Measurements from ENCODE around the gene NMB.
"Not testable (repeated sequence)": the region's sequence is repeated elsewhere in the genome, so short reads cannot be mapped to it uniquely, and the experiment has no call there.

NMB gene

GRCh38 chr15:84658080-84658787, at the start of gene NMB:
NMB (minus strand) TSS chr15:84658199; CDS start chr15:84658152, 47 bp downstream.
- DNase-seq (ENCODE audit: low spot score), result peak; percentile 85

GRCh38 chr15:84703808-84704207, 45.8 kb upstream of the NMB start:
- DNase-seq (ENCODE audit: low spot score), result no peak

- DNase-seq (ENCODE audit: low spot score), result no peak
Observed at GRCh38 chr15:84702961-84703482, 45.0 kb upstream of the NMB start.

GRCh38 chr15:84699538-84700191, 41.7 kb upstream of the NMB start:
- peak; percentile 22 for DNase-seq (ENCODE audit: low spot score)

GRCh38 chr15:84697236-84697990, 39.4 kb upstream of the NMB start:
- DNase-seq (ENCODE audit: low spot score), result no peak

GRCh38 chr15:84696757-84697156, 38.8 kb upstream of the NMB start:
- DNase-seq (ENCODE audit: low spot score), result no peak

GRCh38 chr15:84690342-84690741, 32.3 kb upstream of the NMB start:
- no peak for DNase-seq (ENCODE audit: low spot score)

GRCh38 chr15:84689858-84690257, 31.9 kb upstream of the NMB start:
- no peak for DNase-seq (ENCODE audit: low spot score)

GRCh38 chr15:84686446-84686845, 28.4 kb upstream of the NMB start:
- DNase-seq (ENCODE audit: low spot score), result not testable (repeated sequence)

- DNase-seq (ENCODE audit: low spot score), result no peak
Observed at GRCh38 chr15:84685304-84685703, 27.3 kb upstream of the NMB start.

- no peak for DNase-seq (ENCODE audit: low spot score)
Observed at GRCh38 chr15:84684092-84684491, 26.1 kb upstream of the NMB start.

GRCh38 chr15:84681831-84682230, 23.8 kb upstream of the NMB start:
- DNase-seq (ENCODE audit: low spot score), result peak; percentile 52

GRCh38 chr15:84671211-84671610, 13.2 kb upstream of the NMB start:
- DNase-seq (ENCODE audit: low spot score), result no peak

- DNase-seq (ENCODE audit: low spot score), result no peak
Observed at GRCh38 chr15:84669726-84670125, 11.7 kb upstream of the NMB start.

GRCh38 chr15:84668221-84668982, 10.4 kb upstream of the NMB start:
- DNase-seq (ENCODE audit: low spot score), result no peak

- no peak for DNase-seq (ENCODE audit: low spot score)
Observed at GRCh38 chr15:84666373-84666772, 8.4 kb upstream of the NMB start.

GRCh38 chr15:84661001-84661400, 3.0 kb upstream of the NMB start:
- no peak for DNase-seq (ENCODE audit: low spot score)

GRCh38 chr15:84659904-84660781, 2.1 kb upstream of the NMB start:
- DNase-seq (ENCODE audit: low spot score), result no peak

- DNase-seq (ENCODE audit: low spot score), result no peak
Observed at GRCh38 chr15:84658788-84659411, 901 bp upstream of the NMB start.

- no peak for DNase-seq (ENCODE audit: low spot score)
Observed at GRCh38 chr15:84657748-84658079, 285 bp downstream of the NMB start.

- DNase-seq (ENCODE audit: low spot score), result no peak
Observed at GRCh38 chr15:84656972-84657371, 1.0 kb downstream of the NMB start.

Measured in activated CD4-positive, alpha-beta T cell treated with anti-CD3 and anti-CD28 coated beads, Interleukin-2, Interleukin-4, amounts not matched to agents 100 ng/mL and 50 ng/mL, durations not matched to agents 16 hours and 8 hours (primary cell).